Endothelial cell of umbilical vein (primary cell): ENCODE results near the gene FOCAD.

Experiments used
- POLR2A ChIP-seq: IDR thresholded peaks from 2 replicates; pipeline ENCODE4 v1.6.1; 2012; ENCODE audit warnings: low read depth, mild to moderate bottlenecking, control low read depth, low read length
- POLR2AphosphoS5 ChIP-seq: IDR thresholded peaks from 2 replicates; pipeline ENCODE4 v1.6.1; 2012; ENCODE audit warnings: low read depth, mild to moderate bottlenecking, control low read depth, low read length, moderate library complexity; ENCODE audit not compliant: insufficient read depth
- TF ChIP-seq, protein P1 (sequence below), 2 donors: IDR thresholded peaks; 1 replicate in 1 of 2; 2 replicates in 1 of 2; pipeline ENCODE4 v1.5.1; 2011; ENCODE audit warnings: low read length in 2 of 2, mild to moderate bottlenecking in 2 of 2, moderate library complexity in 2 of 2, control low read depth in 1 of 2, inconsistent platforms in 1 of 2, low read depth in 1 of 2; ENCODE audit not compliant: insufficient read depth in 1 of 2; ENCODE audit errors: extremely low read depth in 1 of 2

DNA sequence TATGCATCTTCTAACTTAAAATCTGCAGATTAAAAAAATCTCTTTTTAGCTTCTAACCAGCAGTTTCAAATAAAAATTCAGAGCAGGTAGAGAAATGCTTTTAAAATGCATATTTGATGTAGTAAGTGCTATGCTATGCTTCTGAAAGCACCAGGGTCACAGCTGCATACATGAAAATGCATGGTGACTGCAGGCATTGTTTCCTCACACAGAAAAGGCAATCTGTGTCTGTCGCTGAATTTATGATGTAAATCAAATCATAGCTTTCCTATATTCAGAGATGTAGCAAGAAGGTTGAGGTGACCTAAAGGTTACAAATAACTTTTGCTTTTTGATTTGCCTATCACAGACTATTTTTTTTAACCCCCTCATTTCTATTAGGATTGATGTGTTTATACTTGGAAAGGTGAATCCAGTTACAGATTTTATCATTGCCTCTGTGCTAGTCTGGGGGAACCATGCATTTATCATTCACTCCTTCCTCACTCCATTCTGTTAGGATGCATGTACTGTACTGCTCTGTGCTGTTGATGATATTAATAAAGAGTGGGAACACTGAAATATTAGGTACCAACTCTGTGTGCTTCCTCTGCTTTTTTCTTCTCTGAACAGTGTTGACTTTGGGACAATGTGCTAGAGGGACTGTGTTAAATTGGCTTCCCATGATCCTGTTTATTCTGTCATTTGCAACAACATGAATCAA lies 65.6 kb downstream of the FOCAD start:
- TF ChIP-seq POLR2AphosphoS5, result no peak
- no peak for TF ChIP-seq POLR2A
- TF ChIP-seq, protein P1, sequence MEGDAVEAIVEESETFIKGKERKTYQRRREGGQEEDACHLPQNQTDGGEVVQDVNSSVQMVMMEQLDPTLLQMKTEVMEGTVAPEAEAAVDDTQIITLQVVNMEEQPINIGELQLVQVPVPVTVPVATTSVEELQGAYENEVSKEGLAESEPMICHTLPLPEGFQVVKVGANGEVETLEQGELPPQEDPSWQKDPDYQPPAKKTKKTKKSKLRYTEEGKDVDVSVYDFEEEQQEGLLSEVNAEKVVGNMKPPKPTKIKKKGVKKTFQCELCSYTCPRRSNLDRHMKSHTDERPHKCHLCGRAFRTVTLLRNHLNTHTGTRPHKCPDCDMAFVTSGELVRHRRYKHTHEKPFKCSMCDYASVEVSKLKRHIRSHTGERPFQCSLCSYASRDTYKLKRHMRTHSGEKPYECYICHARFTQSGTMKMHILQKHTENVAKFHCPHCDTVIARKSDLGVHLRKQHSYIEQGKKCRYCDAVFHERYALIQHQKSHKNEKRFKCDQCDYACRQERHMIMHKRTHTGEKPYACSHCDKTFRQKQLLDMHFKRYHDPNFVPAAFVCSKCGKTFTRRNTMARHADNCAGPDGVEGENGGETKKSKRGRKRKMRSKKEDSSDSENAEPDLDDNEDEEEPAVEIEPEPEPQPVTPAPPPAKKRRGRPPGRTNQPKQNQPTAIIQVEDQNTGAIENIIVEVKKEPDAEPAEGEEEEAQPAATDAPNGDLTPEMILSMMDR (IDR thresholded peaks at IDR 0.05; ENCODE audit: extremely low read depth in 1 of 2, insufficient read depth in 1 of 2, low read depth in 1 of 2, low read length in 2 of 2), result no peak
